HG02588 (cell line): ENCODE results near the gene ARMC3.
"Not testable (repeated sequence)": the region's sequence is repeated elsewhere in the genome, so short reads cannot be mapped to it uniquely, and the experiment has no call there.

Experiments
- ATAC-seq: cut with Tn5 transposase; IDR thresholded peaks from one replicate; pipeline ENCODE4 v1.9.1; 2021; ENCODE audit warnings: mild to moderate bottlenecking, moderate library complexity; ENCODE audit not compliant: unreplicated experiment

The ARMC3 gene

GRCh38 chr10:23070092-23070912 lies 142.4 kb downstream of the ARMC3 start:
- ATAC-seq, result not testable (repeated sequence)

GRCh38 chr10:23070913-23071218 lies 143.0 kb downstream of the ARMC3 start:
- ATAC-seq, result no peak

- ATAC-seq, result not testable (repeated sequence)
Measured at GRCh38 chr10:23072593-23072992, 144.7 kb downstream of the ARMC3 start.

DNA sequence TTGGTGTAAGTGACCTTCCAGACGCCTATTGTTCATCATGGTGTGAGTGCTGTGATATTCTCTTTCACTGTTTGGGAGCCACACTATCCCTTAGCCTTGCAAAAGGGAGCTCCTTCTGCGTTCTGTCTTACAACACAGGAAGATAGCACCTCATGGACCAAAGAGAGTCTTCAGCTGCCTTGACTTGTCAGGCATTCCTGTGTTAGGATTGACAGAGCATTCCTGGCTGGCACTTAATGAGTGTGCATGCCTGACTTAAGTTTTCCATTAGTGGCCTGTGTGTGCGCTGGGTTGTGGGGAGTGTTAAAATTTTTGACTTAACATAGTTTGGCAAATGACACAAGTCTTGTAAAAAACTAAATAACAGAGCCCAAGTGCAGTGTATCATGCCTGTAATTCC lies 145.7 kb downstream of the ARMC3 start:
- no peak for ATAC-seq

- ATAC-seq, result no peak
Measured at GRCh38 chr10:23075672-23076071, 147.8 kb downstream of the ARMC3 start.

DNA sequence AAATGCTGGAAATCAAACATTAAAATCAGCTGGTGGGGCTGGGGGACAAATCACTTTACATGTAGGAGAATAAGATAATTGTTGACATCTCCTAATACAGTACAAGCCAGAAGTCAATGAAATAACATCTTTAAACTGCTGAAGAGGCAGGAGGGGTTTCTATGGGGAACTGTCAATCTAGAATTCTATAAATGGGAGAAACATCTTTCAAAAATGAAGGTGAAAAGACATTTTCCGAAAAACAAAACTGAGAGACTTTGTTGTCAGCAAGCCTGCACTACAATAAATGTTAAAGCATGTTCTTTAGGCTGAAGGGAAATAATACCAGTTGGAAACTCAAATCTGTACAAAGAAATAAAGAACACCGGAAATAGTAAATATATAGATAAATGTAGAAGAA lies 150.3 kb downstream of the ARMC3 start:
- ATAC-seq, result no peak

DNA sequence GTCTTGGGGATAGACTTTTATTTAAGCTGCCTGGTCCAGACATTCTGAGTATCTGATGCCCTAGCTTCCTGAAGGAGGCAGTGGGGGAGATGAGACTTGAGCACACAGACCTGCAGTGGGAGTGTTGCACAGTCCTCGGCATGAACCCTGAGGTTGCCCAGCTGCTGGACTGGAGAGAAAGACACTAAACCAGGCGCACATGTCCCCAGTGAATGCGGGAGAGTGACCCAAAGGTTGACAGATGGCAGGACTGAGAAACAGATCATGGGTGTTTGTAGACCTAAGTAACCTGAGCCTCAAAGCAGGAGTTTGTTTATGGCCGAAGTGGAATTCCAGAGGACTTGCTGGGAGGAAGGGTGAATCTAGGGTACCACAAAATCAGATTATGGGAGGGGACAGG lies 151.8 kb downstream of the ARMC3 start:
- no peak for ATAC-seq

DNA sequence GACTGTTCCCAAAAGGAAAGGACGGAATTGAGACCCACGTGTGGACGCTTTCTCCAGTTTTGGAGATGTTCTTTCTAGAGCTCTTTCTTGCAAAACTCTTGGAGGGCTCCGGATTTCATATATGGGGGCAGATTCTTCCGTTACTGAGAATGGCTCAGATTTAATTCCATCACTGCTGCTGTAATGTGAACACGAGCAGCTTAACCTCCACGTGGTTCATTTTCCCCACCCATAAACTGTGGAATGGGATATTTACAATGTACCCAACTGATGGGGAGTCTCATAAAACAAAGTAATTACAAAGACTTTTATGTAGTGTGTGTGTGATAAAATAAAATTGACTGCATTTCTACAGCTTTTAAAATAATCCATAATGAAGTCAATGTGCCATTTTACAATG lies 152.4 kb downstream of the ARMC3 start:
- ATAC-seq, result no peak

DNA sequence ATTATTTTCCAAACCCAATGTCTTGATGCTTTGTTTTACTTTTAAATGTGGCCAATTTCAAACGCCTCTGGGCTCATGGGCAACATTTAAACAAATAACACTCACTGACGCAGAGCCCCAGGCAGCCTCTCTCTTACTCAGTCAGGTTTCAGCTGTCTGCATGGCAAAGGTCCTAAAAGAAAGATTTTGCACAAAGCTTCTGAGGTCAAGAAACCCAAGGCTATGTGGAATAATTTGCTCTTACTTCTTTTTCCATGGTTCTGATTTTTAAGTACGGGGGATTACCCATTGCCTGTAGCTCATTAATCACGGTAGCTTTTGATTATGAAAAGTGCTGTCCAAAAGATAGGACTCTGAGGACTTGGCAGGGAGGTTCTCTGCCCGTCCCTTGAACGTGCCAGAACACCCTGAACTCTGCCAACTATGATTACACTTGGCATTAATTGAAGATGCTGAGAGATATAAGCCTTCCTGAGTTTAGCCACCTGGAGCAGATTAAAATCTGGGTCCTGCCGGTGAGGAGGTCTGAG lies 153.4 kb downstream of the ARMC3 start:
- ATAC-seq, result no peak

GRCh38 chr10:23081891-23082290 lies 154.0 kb downstream of the ARMC3 start:
- ATAC-seq, result no peak
